Transverse colon (tissue), 3 donors: Measurements from ENCODE around the gene CLSTN2.

Experiments
- CTCF ChIP-seq, 5 experiments: fragments of 200-600 bp in 3 of 5; fragments of 450-650 bp in 2 of 5; sonication (generic) in 3 of 5; IDR thresholded peaks; 1 replicate in 2 of 5; 2 replicates in 3 of 5; pipeline ENCODE4 v1.5.1; 2016 to 2017; ENCODE audit warnings: antibody characterized with exemption in 5 of 5, inconsistent platforms in 3 of 5, mild to moderate bottlenecking in 2 of 5, moderate library complexity in 1 of 5
- EP300 ChIP-seq: sonication (generic); formaldehyde crosslinking; IDR thresholded peaks from one replicate; pipeline ENCODE4 v1.6.1; 2017; ENCODE audit warnings: antibody characterized with exemption, low read depth
- POLR2A ChIP-seq: fragments of 450-650 bp; IDR thresholded peaks from one replicate; pipeline ENCODE4 v1.6.1; 2016; ENCODE audit warnings: antibody characterized with exemption, mild to moderate bottlenecking, moderate library complexity

- TF ChIP-seq CTCF (IDR thresholded peaks at IDR 0.05) (no peak), POLR2A (no peak), EP300 (no peak)
Observed at GRCh38 chr3:140031170-140031569, 96.2 kb downstream of the CLSTN2 start.
